PC-3 (cell line): Measurements from ENCODE around the gene CORO2B. TPM values are rescaled to one million over a fixed set of nuclear protein-coding genes. Genes with fewer than 3 reads are reported as not detected.

Experiments
- ATAC-seq: fragments of 200-7000 bp; cut with Tn5 transposase; 2 replicates; pipeline ENCODE4 v1.9.1; 2020; ENCODE audit warnings: mild to moderate bottlenecking, moderate library complexity
- BruUV-seq: library from RNA; stranded (reverse); fragments of 400-500 nt; replicated peaks from 2 replicates; lab custom pipeline; 2021; lab: Mats Ljungman, UMichigan
- CTCF ChIA-PET: fragments of 300-600 bp; sonication (Branson Sonifier 250); formaldehyde crosslinking; loops from one replicate; lab custom pipeline; 2022; ENCODE audit warnings: antibody characterized with exemption; lab: Charles Lee
- POLR2A ChIA-PET: fragments of 300-600 bp; sonication (Branson Sonifier 250); formaldehyde crosslinking; loops from one replicate; lab custom pipeline; 2022; ENCODE audit warnings: antibody characterized with exemption; ENCODE audit not compliant: unreplicated experiment; lab: Charles Lee
- DNase-seq: peaks from one replicate; pipeline ENCODE4 v3.0.0-alpha.2; 2015
- H2AFZ ChIP-seq: fragments of 300-600 bp; sonication (generic); 2 replicates; pipeline ENCODE4 v1.6.0; 2016; ENCODE audit warnings: antibody characterized with exemption, low read length
- H3F3A ChIP-seq: fragments of 300-600 bp; sonication (generic); one replicate; pipeline ENCODE4 v1.6.0; 2017; ENCODE audit warnings: antibody characterized with exemption, low read length, control low read depth, mild to moderate bottlenecking; ENCODE audit not compliant: unreplicated experiment
- H3K27ac ChIP-seq: fragments of 300-600 bp; sonication (generic); 2 replicates; pipeline ENCODE4 v1.5.1; 2016; ENCODE audit warnings: mild to moderate bottlenecking, low read length
- H3K27me3 ChIP-seq: fragments of 300-600 bp; sonication (generic); 2 replicates; pipeline ENCODE4 v1.6.1; 2016; ENCODE audit warnings: low read length, mixed read lengths
- H3K36me3 ChIP-seq: fragments of 300-600 bp; sonication (generic); 2 replicates; pipeline ENCODE4 v1.6.1; 2016; ENCODE audit warnings: low read depth, mixed run types, low read length, mixed read lengths
- H3K4me1 ChIP-seq: fragments of 300-600 bp; sonication (generic); 2 replicates; pipeline ENCODE4 v1.5.1; 2016; ENCODE audit warnings: low read length; ENCODE audit not compliant: insufficient read depth
- H3K4me2 ChIP-seq: fragments of 300-600 bp; sonication (generic); 2 replicates; pipeline ENCODE4 v1.6.0; 2016; ENCODE audit warnings: low read length
- H3K4me3 ChIP-seq: fragments of 300-600 bp; sonication (generic); 2 replicates; pipeline ENCODE4 v1.5.1; 2016; ENCODE audit warnings: mild to moderate bottlenecking, low read length, mixed read lengths
- H3K79me2 ChIP-seq: fragments of 300-600 bp; sonication (generic); 2 replicates; pipeline ENCODE4 v1.6.1; 2017; ENCODE audit warnings: low read length, mixed read lengths
- H3K9ac ChIP-seq: fragments of 300-600 bp; sonication (generic); 2 replicates; pipeline ENCODE4 v1.6.0; 2016; ENCODE audit warnings: mild to moderate bottlenecking, low read length
- H3K9me2 ChIP-seq: fragments of 300-600 bp; sonication (generic); replicated peaks from 2 replicates; pipeline ENCODE4 v1.6.1; 2016; ENCODE audit warnings: mixed run types, low read length, mixed read lengths
- H3K9me3 ChIP-seq: fragments of 300-600 bp; sonication (generic); 2 replicates; pipeline ENCODE4 v1.6.1; 2016; ENCODE audit warnings: low read length, mixed read lengths
- H4K20me1 ChIP-seq: fragments of 300-600 bp; sonication (generic); 2 replicates; pipeline ENCODE4 v1.6.1; 2016; ENCODE audit warnings: low read length, mixed read lengths
- EZH2 ChIP-seq: fragments of 300-600 bp; sonication (generic); IDR thresholded peaks from one replicate; pipeline ENCODE4 v1.6.1; 2017; ENCODE audit warnings: antibody characterized with exemption, mild to moderate bottlenecking, low read length; ENCODE audit not compliant: unreplicated experiment
- EZH2phosphoT487 ChIP-seq: fragments of 300-600 bp; sonication (generic); IDR thresholded peaks from 2 replicates; pipeline ENCODE4 v1.6.1; 2018; ENCODE audit warnings: mild to moderate bottlenecking, antibody characterized with exemption, low read length, borderline replicate concordance
- intact Hi-C: fragments of 100-400 bp; cut with micrococcal nuclease; formaldehyde crosslinking; loops from 2 replicates; pipeline ENCODE4 v1.9.0; 2023
- total RNA-seq: library from RNA; depleted of rRNA; stranded (reverse); fragments of >200 nt; gene quantifications from 2 replicates; pipeline ENCODE4 v1.2.3, GENCODE V29; 2014
- TF ChIP-seq, protein P1 (sequence below): fragments of 300-600 bp; sonication (generic); conservative IDR thresholded peaks from 2 replicates; pipeline ENCODE4 v1.5.1; 2017; ENCODE audit warnings: antibody characterized with exemption, low read depth, mild to moderate bottlenecking, low read length

CORO2B gene
- total RNA-seq, 1 experiment from 2014 or later: 0.66 TPM

DNA sequence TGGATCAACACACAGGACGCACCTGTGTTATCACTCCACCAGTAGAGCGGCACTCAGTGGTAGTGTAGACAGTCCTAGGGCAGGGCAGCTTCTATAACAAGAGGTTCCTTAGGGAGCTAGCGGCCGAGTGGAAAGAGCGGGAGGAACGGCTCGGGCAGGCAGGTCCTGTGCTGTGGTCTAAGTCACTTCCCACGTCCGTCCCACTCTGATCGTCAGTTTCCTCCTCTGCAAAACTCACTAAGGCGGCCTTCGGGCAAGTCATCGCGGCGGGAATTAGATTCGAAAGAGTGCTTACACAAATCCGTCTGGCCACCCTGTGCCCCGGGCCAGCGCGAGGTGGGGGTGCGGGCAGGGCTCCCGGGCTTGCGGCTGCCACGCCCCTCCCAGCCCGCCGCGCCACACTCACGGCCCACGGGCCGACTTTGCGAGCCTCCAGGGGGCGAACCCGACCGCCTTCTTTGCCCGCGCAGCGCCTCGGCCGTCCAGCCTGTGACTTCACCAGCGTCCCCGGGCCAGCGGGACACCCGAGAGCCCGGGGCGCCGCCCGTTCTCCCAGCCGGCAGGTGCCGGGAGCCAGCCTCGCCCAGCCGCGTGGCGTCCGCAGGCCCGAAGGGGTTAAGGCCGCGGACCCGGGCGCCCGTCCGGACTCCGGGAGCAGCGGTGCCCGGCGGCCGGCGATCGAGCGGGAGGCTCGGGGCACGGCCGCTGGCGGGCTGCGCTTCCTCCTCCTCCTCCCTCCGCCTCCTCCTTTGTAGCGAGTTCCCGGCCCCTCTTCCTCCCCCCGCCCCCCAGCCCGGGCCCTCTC is 416 bp upstream of the CORO2B start:
- H3F3A ChIP-seq: no peaks in the 10 kb centered on the region
- intact Hi-C loops: loop anchor here (5.0 kb wide), 1 partner anchor 94 kb away; no protein-coding TSS in a partner anchor
- TF ChIP-seq, protein P1, sequence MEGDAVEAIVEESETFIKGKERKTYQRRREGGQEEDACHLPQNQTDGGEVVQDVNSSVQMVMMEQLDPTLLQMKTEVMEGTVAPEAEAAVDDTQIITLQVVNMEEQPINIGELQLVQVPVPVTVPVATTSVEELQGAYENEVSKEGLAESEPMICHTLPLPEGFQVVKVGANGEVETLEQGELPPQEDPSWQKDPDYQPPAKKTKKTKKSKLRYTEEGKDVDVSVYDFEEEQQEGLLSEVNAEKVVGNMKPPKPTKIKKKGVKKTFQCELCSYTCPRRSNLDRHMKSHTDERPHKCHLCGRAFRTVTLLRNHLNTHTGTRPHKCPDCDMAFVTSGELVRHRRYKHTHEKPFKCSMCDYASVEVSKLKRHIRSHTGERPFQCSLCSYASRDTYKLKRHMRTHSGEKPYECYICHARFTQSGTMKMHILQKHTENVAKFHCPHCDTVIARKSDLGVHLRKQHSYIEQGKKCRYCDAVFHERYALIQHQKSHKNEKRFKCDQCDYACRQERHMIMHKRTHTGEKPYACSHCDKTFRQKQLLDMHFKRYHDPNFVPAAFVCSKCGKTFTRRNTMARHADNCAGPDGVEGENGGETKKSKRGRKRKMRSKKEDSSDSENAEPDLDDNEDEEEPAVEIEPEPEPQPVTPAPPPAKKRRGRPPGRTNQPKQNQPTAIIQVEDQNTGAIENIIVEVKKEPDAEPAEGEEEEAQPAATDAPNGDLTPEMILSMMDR: peak; percentile 29; the same call in 1 of the 2 replicates
- TF ChIP-seq EZH2 (no peak), EZH2phosphoT487 (no peak)

DNA sequence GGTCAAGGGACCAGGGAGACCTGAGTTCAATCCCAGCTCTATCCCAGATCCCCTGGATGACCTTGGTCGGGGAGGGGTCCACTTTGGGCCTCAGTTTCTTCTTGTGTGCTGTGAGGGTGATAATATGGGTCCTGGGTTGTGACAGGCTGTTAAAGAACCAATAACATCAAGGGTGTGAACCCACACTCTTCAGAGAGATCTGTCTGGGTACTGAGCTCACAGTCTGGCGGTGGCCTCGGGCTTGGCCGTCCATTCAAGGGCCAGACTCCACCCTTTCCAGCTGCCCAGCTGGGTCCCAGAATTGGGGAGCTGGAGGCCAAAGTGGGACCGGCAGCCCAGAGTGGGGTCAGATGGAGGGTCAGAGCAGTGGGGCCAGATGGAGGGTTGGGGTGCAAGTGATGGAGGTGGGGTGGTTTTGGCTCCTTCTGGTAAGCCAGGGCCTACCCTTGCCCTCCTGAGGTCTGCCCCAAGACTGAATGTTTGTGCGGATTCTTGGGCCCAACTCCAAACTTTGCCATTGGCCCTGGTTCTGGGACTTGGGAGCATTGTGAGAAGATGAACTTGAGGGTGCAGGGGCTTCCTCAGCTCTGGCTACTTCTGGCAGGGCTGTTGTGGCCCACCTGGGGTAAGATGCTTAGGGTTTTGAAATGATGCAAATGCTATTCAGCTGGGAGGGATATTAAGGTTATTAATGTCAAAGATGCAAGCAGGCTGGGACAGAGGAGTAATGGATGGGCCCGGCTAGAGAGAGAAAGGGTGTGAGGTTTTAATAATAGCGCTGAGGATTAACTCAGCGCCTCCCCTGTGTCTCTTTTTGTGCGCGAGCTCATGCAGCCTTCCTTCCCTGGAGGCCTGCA is 1.5 kb downstream of the CORO2B start:
- Histone ChIP-seq H3K27me3 (no peaks in the 10 kb centered on the region), H3K4me2 (0 out of 2 replicates have a peak overlapping the region, but pooled peaks have one; percentile 80), H3K9me3 (no peaks in the 10 kb centered on the region), H3K27ac (no peak overlapping the region), H3K9ac (no peak overlapping the region), H2AFZ (no peak overlapping the region), H3K4me1 (peaks cover 11% of the 10 kb centered on the region; the same call in 1 of the 2 replicates), H3K9me2 (no peaks in the 10 kb centered on the region), H3K79me2 (no peaks in the 10 kb centered on the region), H3K36me3 (no peaks in the 10 kb centered on the region), H3K4me3 (no peak overlapping the region), H3F3A (no peaks in the 10 kb centered on the region), H4K20me1 (no peaks in the 10 kb centered on the region)
- TF ChIP-seq, protein P1: no peak
- TF ChIP-seq EZH2phosphoT487 (no peak), EZH2 (no peak)
- BruUV-seq: no TSS peak
- ChIA-PET CTCF (no interaction called here), POLR2A (no interaction called here)
- ATAC-seq (no peak), DNase-seq (no peak)
- intact Hi-C loops: no loop called here

More for the DNA sequence above, 416 bp upstream of the CORO2B start:
- no peaks in the 10 kb centered on the region for H3K27me3 ChIP-seq
- no peaks in the 10 kb centered on the region for H3K9me3 ChIP-seq
- CTCF ChIA-PET: no interaction called here
- POLR2A ChIA-PET: interaction anchor here (0.6 kb wide), 1 partner anchor 10 kb away, joined by 3 read pairs; no protein-coding TSS in a partner anchor
- no peak overlapping the region for H3K27ac ChIP-seq
- ATAC-seq (peak; percentile 65), DNase-seq (peak; percentile 32)
- H3K36me3 ChIP-seq: no peaks in the 10 kb centered on the region
- peaks cover 7% of the 10 kb centered on the region; the same call in 1 of the 2 replicates for H3K4me1 ChIP-seq
- no TSS peak for BruUV-seq
- no peaks in the 10 kb centered on the region for H3K79me2 ChIP-seq
- peak overlapping the region; percentile 88 for H2AFZ ChIP-seq
- H3K9me2 ChIP-seq: no peaks in the 10 kb centered on the region
- peak overlapping the region; percentile 90 for H3K4me2 ChIP-seq
- H4K20me1 ChIP-seq: no peaks in the 10 kb centered on the region
- peak overlapping the region; percentile 80 for H3K4me3 ChIP-seq
- H3K9ac ChIP-seq: no peak overlapping the region
